WI38 (cell line): ENCODE data around the gene NEK1.

Experiments
- H3K4me3 ChIP-seq: 2 replicates; pipeline ENCODE4 v1.5.1; 2011; ENCODE audit warnings: low read depth, mild to moderate bottlenecking, control low read depth, low read length
- TF ChIP-seq, protein P1 (sequence below): IDR thresholded peaks from 2 replicates; pipeline ENCODE4 v1.5.1; 2012; ENCODE audit warnings: low read depth, mild to moderate bottlenecking, control low read depth, low read length

NEK1 gene, protein sequence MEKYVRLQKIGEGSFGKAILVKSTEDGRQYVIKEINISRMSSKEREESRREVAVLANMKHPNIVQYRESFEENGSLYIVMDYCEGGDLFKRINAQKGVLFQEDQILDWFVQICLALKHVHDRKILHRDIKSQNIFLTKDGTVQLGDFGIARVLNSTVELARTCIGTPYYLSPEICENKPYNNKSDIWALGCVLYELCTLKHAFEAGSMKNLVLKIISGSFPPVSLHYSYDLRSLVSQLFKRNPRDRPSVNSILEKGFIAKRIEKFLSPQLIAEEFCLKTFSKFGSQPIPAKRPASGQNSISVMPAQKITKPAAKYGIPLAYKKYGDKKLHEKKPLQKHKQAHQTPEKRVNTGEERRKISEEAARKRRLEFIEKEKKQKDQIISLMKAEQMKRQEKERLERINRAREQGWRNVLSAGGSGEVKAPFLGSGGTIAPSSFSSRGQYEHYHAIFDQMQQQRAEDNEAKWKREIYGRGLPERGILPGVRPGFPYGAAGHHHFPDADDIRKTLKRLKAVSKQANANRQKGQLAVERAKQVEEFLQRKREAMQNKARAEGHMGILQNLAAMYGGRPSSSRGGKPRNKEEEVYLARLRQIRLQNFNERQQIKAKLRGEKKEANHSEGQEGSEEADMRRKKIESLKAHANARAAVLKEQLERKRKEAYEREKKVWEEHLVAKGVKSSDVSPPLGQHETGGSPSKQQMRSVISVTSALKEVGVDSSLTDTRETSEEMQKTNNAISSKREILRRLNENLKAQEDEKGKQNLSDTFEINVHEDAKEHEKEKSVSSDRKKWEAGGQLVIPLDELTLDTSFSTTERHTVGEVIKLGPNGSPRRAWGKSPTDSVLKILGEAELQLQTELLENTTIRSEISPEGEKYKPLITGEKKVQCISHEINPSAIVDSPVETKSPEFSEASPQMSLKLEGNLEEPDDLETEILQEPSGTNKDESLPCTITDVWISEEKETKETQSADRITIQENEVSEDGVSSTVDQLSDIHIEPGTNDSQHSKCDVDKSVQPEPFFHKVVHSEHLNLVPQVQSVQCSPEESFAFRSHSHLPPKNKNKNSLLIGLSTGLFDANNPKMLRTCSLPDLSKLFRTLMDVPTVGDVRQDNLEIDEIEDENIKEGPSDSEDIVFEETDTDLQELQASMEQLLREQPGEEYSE (N-terminal part only)

DNA sequence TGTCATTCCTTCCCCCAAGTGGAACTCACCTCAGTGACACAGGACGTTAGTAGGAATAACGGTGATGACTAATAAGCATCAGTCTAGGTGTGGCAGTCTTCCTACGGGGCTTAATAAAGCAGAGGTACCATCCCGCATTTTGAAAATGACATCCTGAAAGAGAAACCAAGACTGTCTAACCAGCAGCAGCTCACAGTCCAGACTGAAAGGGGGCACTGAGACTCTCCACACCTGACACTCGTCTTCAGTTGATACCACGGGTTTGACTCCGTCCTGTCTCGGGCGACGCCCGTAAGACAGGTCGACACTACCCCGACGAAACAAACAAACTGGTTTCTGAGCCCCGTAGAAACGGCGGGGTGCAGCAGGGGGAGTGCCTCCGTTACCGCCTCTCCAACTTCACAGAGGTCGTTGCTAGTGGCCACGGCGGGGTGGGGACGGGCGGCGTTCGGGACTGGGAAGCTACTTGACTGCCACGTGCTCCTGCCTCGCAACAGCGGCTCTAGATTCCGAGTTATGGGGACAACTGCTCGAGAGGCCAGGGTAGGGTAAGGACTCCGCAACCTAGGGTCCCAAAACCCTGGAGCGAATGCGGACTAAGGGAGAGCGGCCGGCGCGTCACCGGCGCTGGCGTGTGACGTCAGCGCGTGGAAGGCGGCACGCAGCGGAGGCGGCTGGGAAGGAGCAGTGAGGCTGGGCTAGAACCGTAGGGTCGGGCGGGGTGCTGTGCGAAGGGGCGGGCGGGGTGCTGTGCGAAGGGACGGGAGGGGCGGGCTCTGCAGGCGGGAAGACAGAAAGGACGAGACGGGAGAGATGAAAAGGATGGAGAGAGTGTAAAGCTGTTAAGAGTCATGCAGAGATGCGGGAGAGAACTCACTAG, at the start of gene NEK1:
TSS of gene NEK1 (minus strand) at position 593 of the 880 bp plus-strand sequence. CDS start 9,953 bp downstream, outside the sequence.
- TF ChIP-seq, protein P1, sequence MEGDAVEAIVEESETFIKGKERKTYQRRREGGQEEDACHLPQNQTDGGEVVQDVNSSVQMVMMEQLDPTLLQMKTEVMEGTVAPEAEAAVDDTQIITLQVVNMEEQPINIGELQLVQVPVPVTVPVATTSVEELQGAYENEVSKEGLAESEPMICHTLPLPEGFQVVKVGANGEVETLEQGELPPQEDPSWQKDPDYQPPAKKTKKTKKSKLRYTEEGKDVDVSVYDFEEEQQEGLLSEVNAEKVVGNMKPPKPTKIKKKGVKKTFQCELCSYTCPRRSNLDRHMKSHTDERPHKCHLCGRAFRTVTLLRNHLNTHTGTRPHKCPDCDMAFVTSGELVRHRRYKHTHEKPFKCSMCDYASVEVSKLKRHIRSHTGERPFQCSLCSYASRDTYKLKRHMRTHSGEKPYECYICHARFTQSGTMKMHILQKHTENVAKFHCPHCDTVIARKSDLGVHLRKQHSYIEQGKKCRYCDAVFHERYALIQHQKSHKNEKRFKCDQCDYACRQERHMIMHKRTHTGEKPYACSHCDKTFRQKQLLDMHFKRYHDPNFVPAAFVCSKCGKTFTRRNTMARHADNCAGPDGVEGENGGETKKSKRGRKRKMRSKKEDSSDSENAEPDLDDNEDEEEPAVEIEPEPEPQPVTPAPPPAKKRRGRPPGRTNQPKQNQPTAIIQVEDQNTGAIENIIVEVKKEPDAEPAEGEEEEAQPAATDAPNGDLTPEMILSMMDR: no peak

DNA sequence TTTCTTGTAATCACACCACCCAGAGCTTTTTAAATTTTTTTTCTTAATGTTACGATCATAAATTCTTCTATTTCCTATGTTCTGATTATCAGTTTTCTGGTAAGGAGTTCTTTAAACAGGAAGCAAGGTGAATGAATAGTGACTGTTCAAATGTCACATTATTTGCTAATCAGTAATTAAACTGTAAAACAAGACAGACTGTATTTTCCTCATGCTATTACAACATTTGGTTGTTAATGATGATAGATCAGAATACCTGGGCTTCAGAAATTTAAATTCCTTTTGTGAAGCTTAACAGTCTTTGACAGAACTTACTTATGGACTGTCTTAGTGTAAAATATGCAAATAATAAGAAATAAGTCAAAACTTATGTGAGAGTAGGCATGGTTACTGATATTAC, 49.4 kb upstream of the NEK1 start:
- no peak overlapping the region for H3K4me3 ChIP-seq
- TF ChIP-seq, protein P1: no peak

More for the DNA sequence above, at the start of gene NEK1:
- peak within 1 kb of the TSS; percentile 93 for H3K4me3 ChIP-seq

DNA sequence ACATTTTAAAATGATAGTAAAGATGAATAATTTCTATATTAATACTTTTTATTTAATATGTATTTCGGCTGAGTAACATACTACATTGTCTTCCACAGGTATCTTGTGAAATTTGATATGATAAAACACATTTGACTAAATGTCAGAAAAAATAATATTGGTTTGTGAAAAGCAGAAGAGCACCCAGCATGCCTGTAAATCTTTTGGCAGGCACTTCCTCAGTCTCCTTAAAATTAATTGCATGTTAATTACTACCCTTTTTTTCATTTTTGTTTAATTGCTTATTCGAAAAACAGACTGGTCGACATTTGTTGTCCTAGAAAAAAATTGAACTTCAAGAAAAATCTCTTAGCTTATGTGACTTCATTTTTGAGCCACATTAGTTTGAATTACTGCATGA, 48.5 kb upstream of the NEK1 start:
- peak overlapping the region; percentile 62 for H3K4me3 ChIP-seq
- TF ChIP-seq, protein P1: no peak

DNA sequence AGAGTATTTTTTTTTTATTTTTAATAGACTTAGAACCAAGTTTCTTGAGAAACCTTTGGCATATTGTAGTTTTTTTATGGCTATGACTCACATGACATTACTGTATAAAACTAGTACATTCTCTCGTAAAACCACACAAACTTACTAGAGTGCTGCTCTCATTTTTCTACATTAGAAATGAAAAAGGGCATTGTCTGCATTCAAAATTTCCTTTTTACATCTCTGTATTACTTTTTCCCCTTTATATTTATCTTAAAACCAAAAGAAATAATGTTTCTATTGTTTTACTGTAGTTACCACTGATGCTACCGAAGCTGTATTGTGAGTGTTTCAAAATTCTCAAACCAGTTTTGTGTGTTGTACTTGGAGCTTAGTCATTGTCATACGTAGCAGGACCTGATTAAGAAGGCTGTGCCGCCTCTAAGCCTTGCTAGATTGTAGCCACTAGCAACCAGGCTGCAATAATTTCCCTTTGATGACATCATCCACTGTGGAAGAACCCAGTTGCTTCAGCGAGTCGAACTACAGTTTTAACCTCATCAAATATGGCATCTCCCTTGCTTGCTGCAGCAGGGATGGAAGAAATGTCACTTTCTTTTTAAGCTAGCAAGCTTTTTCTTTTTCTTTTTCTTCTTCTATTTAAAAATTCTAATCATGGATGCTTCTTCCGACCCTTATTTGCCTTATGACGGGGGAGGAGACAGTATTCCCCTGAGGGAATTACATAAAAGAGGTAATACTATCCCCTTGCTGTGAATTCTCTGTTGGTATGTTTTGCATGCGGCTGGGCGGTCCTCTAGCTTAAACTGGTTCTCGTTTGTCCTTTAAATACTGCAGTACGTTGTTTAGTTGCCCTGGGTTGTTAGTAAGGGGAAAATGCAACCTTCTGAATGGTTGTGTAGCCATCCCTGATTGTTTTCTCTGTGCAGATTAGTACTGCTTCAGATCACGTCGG, 47.6 kb upstream of the NEK1 start:
- TF ChIP-seq, protein P1: no peak
- H3K4me3 ChIP-seq: peak overlapping the region; percentile 62

DNA sequence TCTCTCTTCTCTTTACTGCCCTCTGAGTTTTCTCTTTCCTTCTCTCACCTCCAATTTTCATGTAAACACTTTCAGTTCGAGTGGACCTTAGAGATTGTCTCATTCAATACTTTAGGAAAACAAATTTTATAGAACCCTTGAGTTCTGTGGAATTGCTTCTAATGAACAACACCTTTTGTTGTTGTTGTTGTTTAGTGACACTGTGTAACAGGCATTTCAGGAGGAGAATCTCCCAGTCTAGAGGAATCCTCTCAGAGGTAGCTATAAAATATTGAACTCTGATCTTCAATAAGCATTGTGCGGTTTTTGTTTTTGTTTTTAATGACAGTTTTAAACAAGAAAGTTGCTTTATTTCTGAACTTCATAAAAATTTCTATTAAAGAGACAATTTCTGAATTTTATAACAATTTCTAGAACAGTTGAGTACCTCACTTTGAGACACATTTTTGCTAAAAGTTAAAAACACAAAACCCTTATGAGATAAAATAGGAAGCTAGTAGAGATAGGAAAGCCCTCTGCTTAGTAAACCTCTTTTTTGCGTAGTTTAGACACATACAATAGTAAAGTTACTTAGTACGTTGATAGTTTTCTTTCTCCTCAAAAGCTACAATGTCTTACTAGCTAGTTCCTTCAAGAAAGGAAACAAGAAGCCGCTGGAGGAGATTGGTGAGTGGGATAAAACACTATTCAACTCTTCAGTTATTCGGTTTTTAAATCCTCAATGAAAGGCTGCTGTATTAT, 46.8 kb upstream of the NEK1 start:
- TF ChIP-seq, protein P1: no peak
- peak overlapping the region; percentile 62 for H3K4me3 ChIP-seq
